ENCODE measurements around the gene CLEC2D.
"Not testable (repeated sequence)": the region's sequence is repeated elsewhere in the genome, so short reads cannot be mapped to it uniquely, and the experiment has no call there.

CLEC2D gene

DNA sequence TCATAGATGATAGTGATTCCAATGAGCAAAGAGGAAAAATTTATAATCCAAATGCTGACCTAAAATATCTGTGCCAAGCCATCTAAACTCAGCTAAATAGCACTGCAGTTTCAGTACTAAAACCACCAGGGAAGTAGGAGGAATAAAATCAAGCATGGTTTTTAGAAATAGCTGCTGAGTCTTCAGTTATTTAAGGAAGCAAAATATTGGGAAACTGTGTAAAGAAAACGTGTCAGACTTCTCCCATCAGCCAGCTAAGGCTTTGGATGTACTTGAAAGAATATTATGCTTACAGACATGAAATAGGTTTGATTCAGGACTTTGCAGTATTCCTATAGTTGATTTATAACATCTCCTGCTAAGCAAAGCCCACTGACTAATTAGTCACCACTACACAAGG lies 24.7 kb downstream of the CLEC2D start:
- no peak overlapping the region for H3K4me3 ChIP-seq (ENCODE audit: control insufficient read depth, low read depth, low read length)
- TF ChIP-seq, protein P1, sequence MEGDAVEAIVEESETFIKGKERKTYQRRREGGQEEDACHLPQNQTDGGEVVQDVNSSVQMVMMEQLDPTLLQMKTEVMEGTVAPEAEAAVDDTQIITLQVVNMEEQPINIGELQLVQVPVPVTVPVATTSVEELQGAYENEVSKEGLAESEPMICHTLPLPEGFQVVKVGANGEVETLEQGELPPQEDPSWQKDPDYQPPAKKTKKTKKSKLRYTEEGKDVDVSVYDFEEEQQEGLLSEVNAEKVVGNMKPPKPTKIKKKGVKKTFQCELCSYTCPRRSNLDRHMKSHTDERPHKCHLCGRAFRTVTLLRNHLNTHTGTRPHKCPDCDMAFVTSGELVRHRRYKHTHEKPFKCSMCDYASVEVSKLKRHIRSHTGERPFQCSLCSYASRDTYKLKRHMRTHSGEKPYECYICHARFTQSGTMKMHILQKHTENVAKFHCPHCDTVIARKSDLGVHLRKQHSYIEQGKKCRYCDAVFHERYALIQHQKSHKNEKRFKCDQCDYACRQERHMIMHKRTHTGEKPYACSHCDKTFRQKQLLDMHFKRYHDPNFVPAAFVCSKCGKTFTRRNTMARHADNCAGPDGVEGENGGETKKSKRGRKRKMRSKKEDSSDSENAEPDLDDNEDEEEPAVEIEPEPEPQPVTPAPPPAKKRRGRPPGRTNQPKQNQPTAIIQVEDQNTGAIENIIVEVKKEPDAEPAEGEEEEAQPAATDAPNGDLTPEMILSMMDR (conservative IDR thresholded peaks at IDR 0.05; ENCODE audit: control insufficient read depth, insufficient read depth, low read depth, low read length), result no peak
- no peak for DNase-seq (ENCODE audit: low read depth)

DNA sequence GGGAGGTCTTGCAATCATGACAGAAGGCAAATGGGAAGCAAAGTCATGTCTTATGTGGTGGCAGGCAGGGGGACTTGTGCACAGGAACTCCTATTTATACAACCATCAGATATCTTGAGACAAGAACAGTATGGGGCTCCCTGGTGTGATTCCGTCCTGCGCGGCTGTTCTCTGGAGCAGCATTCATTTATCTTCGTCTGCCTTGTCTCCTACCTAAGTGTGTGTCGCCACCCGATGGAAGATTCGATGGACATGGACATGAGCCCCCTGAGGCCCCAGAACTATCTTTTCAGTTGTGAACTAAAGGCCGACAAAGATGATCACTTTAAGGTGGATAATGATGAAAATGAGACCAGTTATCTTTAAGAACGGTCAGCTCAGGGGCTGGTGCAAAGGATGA lies 25.6 kb downstream of the CLEC2D start:
- not testable (repeated sequence) for H3K4me3 ChIP-seq (ENCODE audit: control insufficient read depth, low read depth, low read length); DNase-seq (ENCODE audit: low read depth)

DNA sequence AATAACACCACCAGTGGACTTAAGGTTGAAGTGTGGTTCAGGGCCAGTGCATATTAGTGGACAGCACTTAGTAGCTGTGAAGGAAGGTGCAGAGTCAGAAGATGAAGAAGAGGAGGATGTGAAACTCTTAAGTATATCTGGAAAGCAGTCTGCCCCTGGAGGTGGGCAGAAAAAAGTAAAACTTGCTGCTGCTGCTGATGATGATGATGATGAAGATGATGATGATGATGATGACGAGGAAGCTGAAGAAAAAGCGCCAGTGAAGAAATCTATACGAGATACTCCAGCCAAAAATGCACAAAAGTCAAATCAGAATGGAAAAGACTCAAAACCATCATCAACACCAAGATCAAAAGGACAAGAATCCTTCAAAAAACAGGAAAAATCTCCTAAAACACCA lies 26.1 kb downstream of the CLEC2D start:
- H3K4me3 ChIP-seq (ENCODE audit: control insufficient read depth, low read depth, low read length); DNase-seq (ENCODE audit: low read depth): not testable (repeated sequence)

DNA sequence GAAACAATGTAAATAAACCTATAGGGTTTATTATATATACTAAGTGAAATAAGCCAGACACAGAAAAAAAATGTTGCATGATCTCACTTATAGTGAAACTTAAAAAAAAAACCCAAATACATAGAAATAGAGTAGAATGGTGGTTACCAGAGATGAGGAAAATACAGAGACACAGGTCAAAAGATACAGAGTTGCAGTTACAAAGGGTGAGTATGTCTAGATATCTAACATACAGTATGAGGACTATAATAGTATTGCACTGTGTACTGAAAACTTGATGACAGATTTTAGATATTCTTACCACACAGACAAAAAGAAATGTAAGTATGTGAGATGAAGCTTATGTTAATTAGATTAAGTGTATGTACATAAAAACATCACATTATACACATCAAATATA lies 28.1 kb downstream of the CLEC2D start:
- no peak overlapping the region for H3K4me3 ChIP-seq (ENCODE audit: control insufficient read depth, low read depth, low read length)
- DNase-seq (ENCODE audit: low read depth), result no peak
- TF ChIP-seq, protein P1 (conservative IDR thresholded peaks at IDR 0.05; ENCODE audit: control insufficient read depth, insufficient read depth, low read depth, low read length), result no peak

DNA sequence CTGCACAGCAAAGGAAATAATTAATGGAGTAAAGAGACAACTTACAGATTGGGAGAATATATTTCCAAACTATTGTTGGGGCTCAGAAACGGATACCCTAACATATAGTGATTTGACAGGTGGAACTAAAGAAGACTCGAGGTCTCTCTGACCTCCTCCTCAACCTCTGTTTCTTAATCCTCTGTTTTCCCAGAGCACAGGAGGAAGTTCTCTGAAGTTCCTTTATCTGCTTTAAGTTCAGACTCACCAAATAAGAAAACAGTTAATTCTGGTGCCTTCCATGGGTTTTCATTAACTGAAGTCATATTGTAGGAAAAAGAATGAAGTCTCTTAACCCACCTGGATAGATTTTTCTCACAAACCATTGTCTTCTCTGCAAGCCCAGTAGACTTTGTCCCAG lies 29.2 kb downstream of the CLEC2D start:
- no peak overlapping the region for H3K4me3 ChIP-seq (ENCODE audit: control insufficient read depth, low read depth, low read length)
- TF ChIP-seq, protein P1 (conservative IDR thresholded peaks at IDR 0.05; ENCODE audit: control insufficient read depth, insufficient read depth, low read depth, low read length), result no peak
- no peak for DNase-seq (ENCODE audit: low read depth)

DNA sequence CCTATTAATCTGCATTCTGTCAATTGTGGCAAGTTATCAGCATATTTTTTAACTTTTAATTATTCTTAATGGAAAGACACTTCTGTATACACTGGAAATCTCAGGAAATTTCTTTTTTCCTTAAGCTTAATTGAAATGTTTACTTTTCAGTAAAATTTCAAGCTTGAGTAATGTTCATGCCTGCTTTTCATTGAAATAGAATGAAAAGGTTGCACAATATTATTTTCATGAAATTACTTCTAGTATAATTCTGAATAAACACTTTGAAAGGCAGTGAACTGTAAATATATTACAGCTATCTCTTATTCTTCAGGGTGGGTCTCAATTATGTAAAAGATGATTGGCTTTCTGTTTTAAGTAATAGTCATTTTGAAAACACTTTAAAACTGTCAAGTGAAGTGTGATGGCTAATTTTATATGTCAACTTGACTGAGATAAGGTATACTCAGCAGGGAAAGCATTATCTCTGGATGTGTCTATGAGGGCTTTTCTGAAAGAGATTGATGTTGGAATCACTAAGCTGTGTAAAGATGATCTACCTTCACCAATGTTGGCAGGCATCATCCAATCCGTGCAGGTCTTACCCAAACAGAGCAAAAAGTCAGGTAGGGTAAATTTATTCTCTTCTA lies 29.9 kb downstream of the CLEC2D start:
- no peak for DNase-seq (ENCODE audit: low read depth)
- TF ChIP-seq, protein P1 (conservative IDR thresholded peaks at IDR 0.05; ENCODE audit: control insufficient read depth, insufficient read depth, low read depth, low read length), result no peak
- H3K4me3 ChIP-seq (ENCODE audit: control insufficient read depth, low read depth, low read length), result no peak overlapping the region

DNA sequence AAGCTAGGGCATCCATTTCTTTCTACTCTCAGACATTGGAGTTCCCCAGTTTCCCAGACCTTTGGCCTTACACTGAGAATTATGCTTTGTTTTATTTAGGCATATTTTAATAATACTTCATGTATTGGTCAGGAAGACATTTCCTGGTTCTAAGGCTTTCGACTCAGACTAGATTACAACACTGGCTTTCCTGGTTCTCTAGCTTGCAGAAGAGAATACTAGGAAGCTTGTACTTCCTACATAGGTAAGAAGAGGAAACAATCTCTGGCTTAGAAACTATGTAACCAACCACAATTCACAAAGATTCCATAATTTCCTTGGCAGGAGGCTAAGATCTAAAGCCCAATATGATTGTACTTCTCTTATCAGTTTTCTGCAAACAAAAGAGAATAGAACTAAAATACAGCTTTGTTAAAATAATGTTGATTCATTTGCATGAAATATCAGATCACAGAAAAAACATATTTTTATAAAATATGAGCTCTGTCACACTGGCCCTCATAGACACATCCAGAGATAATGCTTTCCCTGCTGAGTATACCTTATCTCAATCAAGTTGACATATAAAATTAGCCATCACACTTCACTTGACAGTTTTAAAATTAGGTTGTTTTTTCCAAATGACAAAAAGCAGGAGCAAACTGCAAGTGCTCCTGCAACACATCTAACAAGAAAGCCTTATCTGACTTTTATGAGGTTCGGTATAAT lies 30.5 kb downstream of the CLEC2D start:
- peak; percentile 5 for DNase-seq (ENCODE audit: low read depth)
- H3K4me3 ChIP-seq (ENCODE audit: control insufficient read depth, low read depth, low read length), result no peak overlapping the region
- TF ChIP-seq, protein P1 (conservative IDR thresholded peaks at IDR 0.05; ENCODE audit: control insufficient read depth, insufficient read depth, low read depth, low read length), result no peak

DNA sequence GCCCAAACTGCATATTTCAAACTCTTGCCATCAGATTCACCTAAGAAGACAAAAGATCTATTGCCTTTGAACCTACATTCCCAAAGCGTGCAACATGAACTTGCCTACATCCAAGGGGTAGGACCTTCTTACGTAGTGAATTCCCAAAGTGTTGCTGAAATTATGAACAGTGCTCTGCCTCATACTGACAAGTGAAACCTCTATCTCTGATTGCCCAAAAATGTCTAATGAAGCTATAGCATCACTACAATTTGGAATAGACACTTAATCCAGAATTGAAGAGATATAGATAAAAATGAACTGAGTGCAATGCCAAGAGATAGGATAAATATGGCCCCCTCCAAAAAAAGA lies 31.1 kb downstream of the CLEC2D start:
- TF ChIP-seq, protein P1 (conservative IDR thresholded peaks at IDR 0.05; ENCODE audit: control insufficient read depth, insufficient read depth, low read depth, low read length), result no peak
- no peak overlapping the region for H3K4me3 ChIP-seq (ENCODE audit: control insufficient read depth, low read depth, low read length)

More for the DNA sequence above, 31.1 kb downstream of the CLEC2D start:
- no peak for DNase-seq (ENCODE audit: low read depth)

Measured in fibroblast of mammary gland (primary cell).